ENCODE results near the gene ELOA. TPM values are rescaled to one million over a fixed set of nuclear protein-coding genes. Genes with fewer than 3 reads are reported as not detected.

ELOA gene
- total and polyA plus RNA-seq, 9 of the 15 experiments (the other 6 are each of a cell fraction or from before 2014, with no cell fraction given) = 31.9 to 98.6 (median 61.3) TPM

- no TSS peak for BruUV-seq (replicated peaks)
- Histone ChIP-seq H3K36me3 (ENCODE audit: control insufficient read depth, insufficient read depth, low read length) (peaks cover 77% of the 10 kb centered on the region), H3K27me3 (ENCODE audit: control insufficient read depth in 2 of 2, insufficient read depth in 2 of 2, low read length in 2 of 2) (no peaks in the 10 kb centered on the region; a peak in 1 of 5 replicates), H3K9ac (ENCODE audit: insufficient read depth in 1 of 2, low read depth in 2 of 2, low read length in 2 of 2) (no peak overlapping the region), H3K4me3 (no peak overlapping the region), H3K27ac (ENCODE audit: extremely low read depth, low read depth, low read length) (no peak overlapping the region), H3K4me2 (ENCODE audit: insufficient read depth, low read length) (no peak overlapping the region), H3K4me1 (replicated peaks in 1 of 2; ENCODE audit: control insufficient read depth in 2 of 2, insufficient read depth in 2 of 2, low read length in 2 of 2) (no peaks in the 10 kb centered on the region), H3K79me2 (ENCODE audit: control insufficient read depth, insufficient read depth, low read length) (no peaks in the 10 kb centered on the region), H2AFZ (ENCODE audit: low read depth, low read length) (no peak overlapping the region), H3K9me1 (ENCODE audit: control insufficient read depth, insufficient read depth, low read length) (no peaks in the 10 kb centered on the region), H3K9me3 (replicated peaks; ENCODE audit: control insufficient read depth, insufficient read depth, low read depth, low read length) (no peaks in the 10 kb centered on the region), H4K20me1 (replicated peaks; ENCODE audit: control insufficient read depth, insufficient read depth, low read length) (0 out of 2 replicates have a peak, but pooled peaks cover 6% of the 10 kb centered on the region)
- intact Hi-C loops (cut with micrococcal nuclease) (no loop called here), in situ Hi-C loops (cut with MboI) (no loop called here)
- ATAC-seq = no peak
- TF ChIP-seq BDP1 (IDR thresholded peaks at IDR 0.05; ENCODE audit: insufficient read depth, insufficient read length) (no peak), FOXA3 (CRISPR knock-in tag; conservative IDR thresholded peaks at IDR 0.05 in 1 of 2, IDR thresholded peaks at IDR 0.05 in 1 of 2) (no peak), POLR2AphosphoS5 (IDR thresholded peaks at IDR 0.05; ENCODE audit: control insufficient read depth, insufficient read depth, low read depth, low read length) (0 out of 2 replicates have a peak, but pooled peaks have one; percentile 17), ZBTB34 (CRISPR knock-in tag; IDR thresholded peaks at IDR 0.05) (no peak), ARID3B (CRISPR knock-in tag; IDR thresholded peaks at IDR 0.05; ENCODE audit: borderline replicate concordance) (no peak), WHSC1 (IDR thresholded peaks at IDR 0.05; ENCODE audit: low read length) (no peak)
- no peak for DNase-seq (ENCODE audit: extremely low read depth in 1 of 4, low spot score in 3 of 4)
- ChIA-PET POLR2A (interaction anchor here (0.7 to 1.7 kb wide), 6 partner anchors 9 to 146 kb away, joined by 3 to 9 read pairs (median 4); partner anchors contain the start of gene PITHD1), CTCF (ENCODE audit: low intra/inter-chr PET ratio) (no interaction called here)
- FAIRE-seq = no peak
- WGBS (ENCODE audit: insufficient coverage, low coverage, missing lambda C conversion rate) = 90% methylated on average over 7 of the region's 7 CpGs
Measured at GRCh38 chr1:23763041-23763577, 19.8 kb downstream of the ELOA start.

All from K562 (cell line).